Psoas muscle (tissue), 8 donors: ENCODE data around the gene SLC20A1. TPM values are rescaled to one million over a fixed set of nuclear protein-coding genes. Genes with fewer than 3 reads are reported as not detected.
A peak's percentile ranks its signal among the peaks of the same experiment; 100 is the strongest.
"Not testable (repeated sequence)": the region's sequence is repeated elsewhere in the genome, so short reads cannot be mapped to it uniquely, and the experiment has no call there.

Source experiments
- ATAC-seq, 4 donors: fragments of 200-7000 bp; cut with Tn5 transposase; one replicate each; pipeline ENCODE4 v1.9.1; 2020; ENCODE audit warnings: moderate library complexity in 3 of 4, mild to moderate bottlenecking in 2 of 4
- DNase-seq, 2 donors: peaks; one replicate each; pipeline ENCODE4 v3.0.0-alpha.2; 2020
- H3K27ac ChIP-seq: fragments of 200-600 bp; one replicate; pipeline ENCODE4 v1.8.0; 2022
- H3K27me3 ChIP-seq, 3 donors: fragments of 200-600 bp in 1 of 3; one replicate each; pipeline versions ENCODE4 v1.6.1 to v1.8.0; 2013 to 2022; ENCODE audit warnings: low read length in 2 of 3, mild to moderate bottlenecking in 2 of 3, moderate library complexity in 1 of 3; ENCODE audit not compliant: insufficient read depth in 3 of 3
- H3K36me3 ChIP-seq, 2 donors: fragments of 200-600 bp in 1 of 2; one replicate each; pipeline versions ENCODE4 v1.6.1 to v1.8.0; 2013 to 2022; ENCODE audit warnings: low read depth in 1 of 2, mild to moderate bottlenecking in 1 of 2, moderate library complexity in 1 of 2; ENCODE audit not compliant: insufficient read depth in 1 of 2
- H3K4me1 ChIP-seq: fragments of 200-600 bp; one replicate; pipeline ENCODE4 v1.8.0; 2022
- H3K4me3 ChIP-seq: fragments of 200-600 bp; one replicate; pipeline ENCODE4 v1.8.0; 2022; ENCODE audit warnings: mild to moderate bottlenecking
- H3K9me3 ChIP-seq: fragments of 200-600 bp; one replicate; pipeline ENCODE4 v1.8.0; 2022
- whole genome bisulfite sequencing, 3 donors: extraction: QIAGEN DNeasy Blood & Tissue Kit; methylation state at CpG; one replicate each; pipeline versions ENCODE4 v1.1.6 to v1.1.7; 2013; 5-methylcytosine and 5-hydroxymethylcytosine counted together
- intact Hi-C, 2 donors: fragments of 100-400 bp; cut with DNase I; formaldehyde crosslinking; loops; one replicate each; pipeline versions ENCODE4 v1.11.0 to v1.14.2; 2022
- polyA plus RNA-seq, 3 donors: library from polyadenylated mRNA; stranded (reverse); fragments of 200-250 nt; gene quantifications; one replicate each; pipeline ENCODE4 v1.2.3, GENCODE V29; 2013
- total RNA-seq, 4 donors: library from RNA; stranded (reverse); fragmentation: NEBNext Ultra II Directional in 2 of 4; extraction: Animal tissue kit (Norgen Biotek cat#: 25700) in 2 of 4; gene quantifications; one replicate each; pipeline versions ENCODE4 v1.2.1 to v1.2.4, GENCODE V29; 2021 to 2023
- TF ChIP-seq, protein P1 (sequence below): fragments of 200-600 bp; IDR thresholded peaks from one replicate; pipeline ENCODE4 v1.8.0; 2022; ENCODE audit warnings: antibody characterized with exemption
- donor health status: healthy with polysubstance abuse.
- donor health status: DM: no; HTN: no; CAD: no; lungs with moderate emphysema.
- donor health status: Bipolar disorder and iron deficiency.
- donor health status: healthy.
- donor health status: DM: yes; HTN: yes; CAD: no.
- donor health status: DM: no; HTN: no; CAD: no.
- donor health status: DM: no; HTN: no; CAD: no.
- donor health status: DM: yes; HTN: yes; CAD: no.

The SLC20A1 gene
- total and polyA plus RNA-seq, 7 donors: 11.1 to 37.1 (median 16.0) TPM

GRCh38 chr2:112615051-112615450 lies 30.7 kb upstream of the SLC20A1 start:
- ATAC-seq: no peak
- 96 to 99% (median 97%) methylated on average over 8 of the region's 8 CpGs for WGBS, 3 donors

DNA sequence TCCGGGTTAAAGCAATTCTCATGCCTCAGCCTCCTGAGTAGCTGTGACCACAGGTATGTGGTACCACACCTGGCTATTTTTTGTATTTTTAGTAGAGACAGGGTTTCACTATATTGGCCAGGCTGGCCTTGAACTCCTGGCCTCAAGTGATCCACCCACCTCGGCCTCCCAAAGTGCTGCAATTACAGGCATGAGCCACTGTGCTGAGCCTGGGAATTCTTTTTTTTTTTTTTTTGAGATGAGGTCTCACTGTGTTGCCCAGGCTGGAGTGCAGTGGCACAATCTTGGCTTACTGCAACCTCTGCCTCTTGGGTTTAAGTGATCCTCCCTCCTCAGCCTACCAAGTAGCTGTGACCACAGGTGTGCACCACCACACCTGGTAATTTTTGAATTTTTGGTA lies 29.9 kb upstream of the SLC20A1 start:
- 94 to 97% (median 95%) methylated on average over 2 of the region's 2 CpGs for WGBS, 3 donors
- H3K27ac ChIP-seq, H3K9me3 ChIP-seq, ATAC-seq, intact Hi-C loops, H3K27me3 ChIP-seq, H3K4me3 ChIP-seq, DNase-seq, H3K36me3 ChIP-seq, H3K4me1 ChIP-seq: not testable (repeated sequence)

More at GRCh38 chr2:112615051-112615450, 30.7 kb upstream of the SLC20A1 start:
- TF ChIP-seq, protein P1, sequence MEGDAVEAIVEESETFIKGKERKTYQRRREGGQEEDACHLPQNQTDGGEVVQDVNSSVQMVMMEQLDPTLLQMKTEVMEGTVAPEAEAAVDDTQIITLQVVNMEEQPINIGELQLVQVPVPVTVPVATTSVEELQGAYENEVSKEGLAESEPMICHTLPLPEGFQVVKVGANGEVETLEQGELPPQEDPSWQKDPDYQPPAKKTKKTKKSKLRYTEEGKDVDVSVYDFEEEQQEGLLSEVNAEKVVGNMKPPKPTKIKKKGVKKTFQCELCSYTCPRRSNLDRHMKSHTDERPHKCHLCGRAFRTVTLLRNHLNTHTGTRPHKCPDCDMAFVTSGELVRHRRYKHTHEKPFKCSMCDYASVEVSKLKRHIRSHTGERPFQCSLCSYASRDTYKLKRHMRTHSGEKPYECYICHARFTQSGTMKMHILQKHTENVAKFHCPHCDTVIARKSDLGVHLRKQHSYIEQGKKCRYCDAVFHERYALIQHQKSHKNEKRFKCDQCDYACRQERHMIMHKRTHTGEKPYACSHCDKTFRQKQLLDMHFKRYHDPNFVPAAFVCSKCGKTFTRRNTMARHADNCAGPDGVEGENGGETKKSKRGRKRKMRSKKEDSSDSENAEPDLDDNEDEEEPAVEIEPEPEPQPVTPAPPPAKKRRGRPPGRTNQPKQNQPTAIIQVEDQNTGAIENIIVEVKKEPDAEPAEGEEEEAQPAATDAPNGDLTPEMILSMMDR: no peak
- intact Hi-C loops: no loop called here
- no peak overlapping the region for H3K27ac ChIP-seq
- no peaks in the 10 kb centered on the region for H3K9me3 ChIP-seq
- no peaks in the 10 kb centered on the region for H3K27me3 ChIP-seq
- H3K4me1 ChIP-seq: no peaks in the 10 kb centered on the region
- H3K4me3 ChIP-seq: no peak overlapping the region
- peaks cover 0 to 5% of the 10 kb centered on the region in 2 donors for H3K36me3 ChIP-seq
- no peak for DNase-seq

DNA sequence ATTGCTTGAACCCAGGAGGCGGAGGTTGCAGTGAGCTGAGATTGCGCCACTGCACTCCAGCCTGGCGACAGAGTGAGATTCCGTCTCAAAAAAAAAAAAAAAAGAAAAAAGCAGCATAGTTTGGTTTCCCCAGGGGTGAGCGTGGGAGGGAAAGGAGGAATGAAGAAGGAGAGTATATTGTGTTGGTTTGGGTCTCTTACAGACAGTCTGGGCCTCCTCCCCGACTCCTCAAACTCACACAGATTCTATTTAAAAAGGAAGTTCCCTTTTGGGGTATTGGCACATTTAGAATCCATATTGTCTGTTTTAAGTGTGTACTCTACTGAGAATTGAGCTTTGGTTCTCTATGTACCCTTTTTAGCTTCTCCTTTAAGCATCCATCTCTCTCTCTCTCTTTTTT lies 27.4 kb upstream of the SLC20A1 start:
- intact Hi-C loops: no loop called here
- TF ChIP-seq, protein P1: no peak
- 78 to 88% (median 80%) methylated on average over 2 to 6 of the region's 6 CpGs for WGBS, 3 donors
- DNase-seq (no peak), ATAC-seq (no peak)
- H3K4me1 ChIP-seq: peaks cover 4% of the 10 kb centered on the region
- no peaks in the 10 kb centered on the region for H3K27me3 ChIP-seq
- H3K9me3 ChIP-seq: no peaks in the 10 kb centered on the region
- H3K36me3 ChIP-seq: peaks cover 0 to 5% of the 10 kb centered on the region in 2 donors
- no peak overlapping the region for H3K4me3 ChIP-seq
- no peak overlapping the region for H3K27ac ChIP-seq

GRCh38 chr2:112621790-112622527 lies 23.8 kb upstream of the SLC20A1 start:
- no peaks in the 10 kb centered on the region for H3K36me3 ChIP-seq
- WGBS, 3 donors: 70 to 85% (median 83%) methylated on average over 22 of the region's 22 CpGs
- ATAC-seq (no peak), DNase-seq (no peak)
- no peaks in the 10 kb centered on the region for H3K9me3 ChIP-seq
- intact Hi-C loops: no loop called here
- no peak overlapping the region for H3K27ac ChIP-seq
- H3K4me3 ChIP-seq: no peak overlapping the region
- no peaks in the 10 kb centered on the region for H3K27me3 ChIP-seq
- TF ChIP-seq, protein P1: no peak
- H3K4me1 ChIP-seq: peaks cover 8% of the 10 kb centered on the region

DNA sequence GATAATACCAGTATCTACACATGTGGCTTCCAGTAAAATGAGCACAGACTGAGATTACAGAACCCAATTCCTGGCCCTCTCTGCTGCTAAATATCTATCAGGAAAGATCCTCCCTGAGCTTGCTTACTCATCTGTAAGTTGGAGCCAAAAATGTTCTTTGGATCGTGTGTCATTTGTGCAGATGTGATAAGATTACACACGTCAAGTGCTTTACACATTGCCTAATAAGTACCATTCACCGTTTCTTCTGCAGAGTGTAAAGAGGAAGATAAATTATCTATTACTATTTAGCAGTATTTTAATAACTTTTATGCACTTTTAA lies 23.2 kb upstream of the SLC20A1 start:
- no peaks in the 10 kb centered on the region for H3K9me3 ChIP-seq
- peak; percentile 65 to 78 (median 74) for ATAC-seq
- no peak overlapping the region for H3K27ac ChIP-seq
- no peaks in the 10 kb centered on the region for H3K27me3 ChIP-seq
- intact Hi-C loops: no loop called here
- H3K4me3 ChIP-seq: no peak overlapping the region
- 18 to 31% (median 19%) methylated on average over 3 of the region's 3 CpGs for WGBS, 3 donors
- H3K4me1 ChIP-seq: peaks cover 10% of the 10 kb centered on the region
- no peaks in the 10 kb centered on the region for H3K36me3 ChIP-seq
- TF ChIP-seq, protein P1: no peak
- DNase-seq: no peak
